ENCODE results near the gene MGRN1. TPM values are rescaled to one million over a fixed set of nuclear protein-coding genes. Genes with fewer than 3 reads are reported as not detected.

Gene MGRN1
- total and polyA plus RNA-seq, 2 donors (not counting 3 experiments of a cell fraction or from before 2014, with no cell fraction given) = 15.6 to 73.0 TPM

GRCh38 chr16:4736546-4736945, 111.9 kb downstream of the MGRN1 start:
- H4K20me1 ChIP-seq (replicated peaks; ENCODE audit: control insufficient read depth, extremely low read depth, insufficient read depth, low read length) = no peaks in the 10 kb centered on the region
- H3K4me3 ChIP-seq (replicated peaks in 1 of 3; ENCODE audit: insufficient read depth in 1 of 3, low read depth in 1 of 3, low read length in 3 of 3) = no peak overlapping the region
- TF ChIP-seq, protein P1, sequence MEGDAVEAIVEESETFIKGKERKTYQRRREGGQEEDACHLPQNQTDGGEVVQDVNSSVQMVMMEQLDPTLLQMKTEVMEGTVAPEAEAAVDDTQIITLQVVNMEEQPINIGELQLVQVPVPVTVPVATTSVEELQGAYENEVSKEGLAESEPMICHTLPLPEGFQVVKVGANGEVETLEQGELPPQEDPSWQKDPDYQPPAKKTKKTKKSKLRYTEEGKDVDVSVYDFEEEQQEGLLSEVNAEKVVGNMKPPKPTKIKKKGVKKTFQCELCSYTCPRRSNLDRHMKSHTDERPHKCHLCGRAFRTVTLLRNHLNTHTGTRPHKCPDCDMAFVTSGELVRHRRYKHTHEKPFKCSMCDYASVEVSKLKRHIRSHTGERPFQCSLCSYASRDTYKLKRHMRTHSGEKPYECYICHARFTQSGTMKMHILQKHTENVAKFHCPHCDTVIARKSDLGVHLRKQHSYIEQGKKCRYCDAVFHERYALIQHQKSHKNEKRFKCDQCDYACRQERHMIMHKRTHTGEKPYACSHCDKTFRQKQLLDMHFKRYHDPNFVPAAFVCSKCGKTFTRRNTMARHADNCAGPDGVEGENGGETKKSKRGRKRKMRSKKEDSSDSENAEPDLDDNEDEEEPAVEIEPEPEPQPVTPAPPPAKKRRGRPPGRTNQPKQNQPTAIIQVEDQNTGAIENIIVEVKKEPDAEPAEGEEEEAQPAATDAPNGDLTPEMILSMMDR (IDR thresholded peaks at IDR 0.05; ENCODE audit: extremely low read depth in 1 of 2, insufficient read depth in 1 of 2, low read depth in 1 of 2, low read length in 2 of 2) = no peak
- TF ChIP-seq JUN (IDR thresholded peaks at IDR 0.05; ENCODE audit: borderline replicate concordance, insufficient read depth, insufficient read length, low read depth) = no peak
- TF ChIP-seq POLR2A (IDR thresholded peaks at IDR 0.05; ENCODE audit: low read depth, low read length) = no peak
- TF ChIP-seq POLR2AphosphoS5 (IDR thresholded peaks at IDR 0.05; ENCODE audit: insufficient read depth, low read depth, low read length) = no peak
- no peak for TF ChIP-seq FOS (IDR thresholded peaks at IDR 0.05; ENCODE audit: borderline replicate concordance, insufficient read depth, low read length)
- TF ChIP-seq, protein P2, sequence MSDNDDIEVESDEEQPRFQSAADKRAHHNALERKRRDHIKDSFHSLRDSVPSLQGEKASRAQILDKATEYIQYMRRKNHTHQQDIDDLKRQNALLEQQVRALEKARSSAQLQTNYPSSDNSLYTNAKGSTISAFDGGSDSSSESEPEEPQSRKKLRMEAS (IDR thresholded peaks at IDR 0.05; ENCODE audit: insufficient read depth, insufficient read length) = no peak
- TF ChIP-seq EZH2 (IDR thresholded peaks at IDR 0.05; ENCODE audit: borderline replicate concordance, low read depth, low read length, severe bottlenecking) = no peak
- no peak for TF ChIP-seq MYC (IDR thresholded peaks at IDR 0.05; ENCODE audit: low read depth, low read length)
- TF ChIP-seq GATA2 (IDR thresholded peaks at IDR 0.05; ENCODE audit: insufficient read depth, insufficient read length, low read depth, low read length) = no peak
- H3K9me1 ChIP-seq (replicated peaks; ENCODE audit: control insufficient read depth, extremely low read depth, insufficient read depth, low read length) = no peaks in the 10 kb centered on the region
- no peak overlapping the region for H3K4me2 ChIP-seq (ENCODE audit: insufficient read depth, low read length)
- intact Hi-C loops (cut with micrococcal nuclease) (no loop called here), dilution Hi-C loops (cut with MboI; ENCODE audit: extremely low pct_ligation_motif_present, low sequenced_read_pairs) (no loop called here)
- H3K27me3 ChIP-seq (ENCODE audit: control insufficient read depth in 2 of 2, insufficient read depth in 2 of 2, low read length in 2 of 2) = no peaks in the 10 kb centered on the region
- H3K27ac ChIP-seq (ENCODE audit: insufficient read depth, low read depth, low read length) = no peak overlapping the region
- H3K79me2 ChIP-seq (ENCODE audit: control insufficient read depth, insufficient read depth, low read length) = peaks cover 9% of the 10 kb centered on the region
- ChIA-PET CTCF (no interaction called here), POLR2A (no interaction called here)
- FAIRE-seq (no peak), DNase-seq (ENCODE audit: low read depth, low spot score) (no peak)
- H3K36me3 ChIP-seq (ENCODE audit: control insufficient read depth in 2 of 2, extremely low read depth in 1 of 2, insufficient read depth in 2 of 2, low read length in 2 of 2) = no peaks in the 10 kb centered on the region
- no TSS peak for BruUV-seq (replicated peaks)
- no peak overlapping the region for H2AFZ ChIP-seq (ENCODE audit: low read depth, low read length)
- H3K4me1 ChIP-seq (ENCODE audit: control insufficient read depth, extremely low read depth, insufficient read depth, low read length) = peaks cover 5% of the 10 kb centered on the region
- H3K9ac ChIP-seq (replicated peaks; ENCODE audit: extremely low read depth, insufficient read depth, low read length) = no peak overlapping the region
- no peaks in the 10 kb centered on the region for H3K9me3 ChIP-seq (replicated peaks; ENCODE audit: control insufficient read depth, insufficient read depth, low read length)

Data from endothelial cell of umbilical vein (primary cell).